Epithelial cell of prostate (primary cell): Measurements from ENCODE around the gene CHN1.

Experiments
- DNase-seq: peaks from one replicate; pipeline ENCODE4 v3.0.0-alpha.2; 2011; ENCODE audit warnings: low read depth, low spot score
- H3K27ac ChIP-seq: fragments of 450-650 bp; 2 replicates; pipeline ENCODE4 v1.5.1; 2017; ENCODE audit warnings: mild to moderate bottlenecking

CHN1 gene

GRCh38 chr2:174750923-174751441 lies 254.2 kb downstream of the CHN1 start:
- no peak overlapping the region for H3K27ac ChIP-seq
- no peak for DNase-seq

- no peak overlapping the region for H3K27ac ChIP-seq
- no peak for DNase-seq
Measured at GRCh38 chr2:174749793-174750192, 255.4 kb downstream of the CHN1 start.

GRCh38 chr2:174748948-174749347 lies 256.2 kb downstream of the CHN1 start:
- DNase-seq = no peak

More at GRCh38 chr2:174748948-174749347, 256.2 kb downstream of the CHN1 start:
- no peak overlapping the region for H3K27ac ChIP-seq
